GM13976 (cell line): ENCODE results near the gene FAM53B.
A peak's percentile ranks its signal among the peaks of the same experiment; 100 is the strongest.

Experiments
- DNase-seq: peaks from one replicate; pipeline ENCODE4 v3.0.0; 2012; ENCODE audit warnings: low spot score
- CTCF ChIP-seq: IDR thresholded peaks from 2 replicates; pipeline ENCODE4 v1.5.1; 2012; ENCODE audit warnings: borderline replicate concordance, mild to moderate bottlenecking; ENCODE audit not compliant: insufficient read depth; ENCODE audit errors: extremely low read depth, missing control alignments, control extremely low read depth
- in situ Hi-C: fragments of 300-500 bp; cut with MboI; formaldehyde crosslinking; loops from one replicate; pipeline ENCODE4 v1.12.0; 2022; ENCODE audit warnings: low sequenced_read_pairs, mixed read lengths, inconsistent platforms; ENCODE audit not compliant: unreplicated experiment

Gene FAM53B

GRCh38 chr10:124741922-124742412 is 2.2 kb downstream of the FAM53B start:
- TF ChIP-seq CTCF = no peak
- in situ Hi-C loops = no loop called here
- DNase-seq = no peak

- peak; percentile 82 for DNase-seq
- in situ Hi-C loops = no loop called here
- peak; percentile 68 for TF ChIP-seq CTCF
Measured at GRCh38 chr10:124741281-124741921, 2.8 kb downstream of the FAM53B start.

GRCh38 chr10:124740369-124741280 is 3.6 kb downstream of the FAM53B start:
- TF ChIP-seq CTCF = no peak
- peak; percentile 66 for DNase-seq
- in situ Hi-C loops = no loop called here

- in situ Hi-C loops = no loop called here
- no peak for TF ChIP-seq CTCF
- no peak for DNase-seq
Measured at GRCh38 chr10:124739986-124740368, 4.2 kb downstream of the FAM53B start.

- TF ChIP-seq CTCF = no peak
Measured at GRCh38 chr10:124739119-124739921, 4.9 kb downstream of the FAM53B start.

GRCh38 chr10:124738441-124738840 is 5.7 kb downstream of the FAM53B start:
- TF ChIP-seq CTCF = no peak
- in situ Hi-C loops = no loop called here
- DNase-seq = no peak

More at GRCh38 chr10:124739119-124739921, 4.9 kb downstream of the FAM53B start:
- in situ Hi-C loops = no loop called here
- DNase-seq = no peak
